AG04450 (cell line): ENCODE results near the gene PRDM4. TPM values are rescaled to one million over a fixed set of nuclear protein-coding genes. Genes with fewer than 3 reads are reported as not detected.

Experiments used
- CTCF ChIA-PET: fragments of 300-600, 350-600 bp; formaldehyde crosslinking; extraction: SDS; loops from one replicate; lab custom pipeline; 2022; ENCODE audit warnings: antibody characterized with exemption, inconsistent platforms; lab: Charles Lee
- POLR2A ChIA-PET: fragments of 350-600 bp; formaldehyde crosslinking; extraction: SDS; loops from one replicate; lab custom pipeline; 2021; ENCODE audit warnings: antibody characterized with exemption, inconsistent platforms; lab: Yijun Ruan, JAX
- DNase-seq: peaks from one replicate; pipeline ENCODE4 v3.0.0-alpha.2; 2011; ENCODE audit warnings: low read depth, low spot score
- H3K27ac ChIP-seq: one replicate; pipeline ENCODE4 v1.5.1; 2012; ENCODE audit warnings: low read depth, low read length, control low read depth
- H3K27me3 ChIP-seq: one replicate; pipeline ENCODE4 v1.6.0; 2012; ENCODE audit warnings: low read length; ENCODE audit not compliant: control insufficient read depth, insufficient read depth
- H3K4me3 ChIP-seq: 2 replicates; pipeline ENCODE4 v1.5.1; 2011; ENCODE audit warnings: mild to moderate bottlenecking, low read depth, low read length, control low read depth
- H3K9me3 ChIP-seq: 2 replicates; pipeline ENCODE4 v1.5.1; 2012; ENCODE audit warnings: low read length; ENCODE audit not compliant: control insufficient read depth, insufficient read depth
- CTCF ChIP-seq: IDR thresholded peaks from 2 replicates; pipeline ENCODE4 v1.5.1; 2011; ENCODE audit warnings: low read depth, low read length, control low read depth, inconsistent platforms
- polyA plus RNA-seq: library from polyadenylated mRNA; depleted of rRNA; stranded (reverse); fragments of >200 nt; gene quantifications from 2 replicates; pipeline ENCODE4 v1.2.3, GENCODE V29; 2011

The PRDM4 gene
- polyA plus RNA-seq, 1 experiment: 30.5 TPM

- no peak for DNase-seq
- ChIA-PET POLR2A (no interaction called here), CTCF (no interaction called here)
- Histone ChIP-seq H3K27me3 (no peaks in the 10 kb centered on the region), H3K27ac (no peak overlapping the region), H3K4me3 (no peak overlapping the region), H3K9me3 (no peaks in the 10 kb centered on the region)
- TF ChIP-seq CTCF: no peak
Observed at GRCh38 chr12:107736914-107737313, 24.0 kb downstream of the PRDM4 start.

GRCh38 chr12:107735763-107736162, 25.2 kb downstream of the PRDM4 start:
- ChIA-PET CTCF (no interaction called here), POLR2A (no interaction called here)
- DNase-seq: no peak
- no peak for TF ChIP-seq CTCF
- no peaks in the 10 kb centered on the region for H3K27me3 ChIP-seq
- H3K9me3 ChIP-seq: no peaks in the 10 kb centered on the region
- H3K27ac ChIP-seq: no peak overlapping the region
- no peak overlapping the region for H3K4me3 ChIP-seq

DNA sequence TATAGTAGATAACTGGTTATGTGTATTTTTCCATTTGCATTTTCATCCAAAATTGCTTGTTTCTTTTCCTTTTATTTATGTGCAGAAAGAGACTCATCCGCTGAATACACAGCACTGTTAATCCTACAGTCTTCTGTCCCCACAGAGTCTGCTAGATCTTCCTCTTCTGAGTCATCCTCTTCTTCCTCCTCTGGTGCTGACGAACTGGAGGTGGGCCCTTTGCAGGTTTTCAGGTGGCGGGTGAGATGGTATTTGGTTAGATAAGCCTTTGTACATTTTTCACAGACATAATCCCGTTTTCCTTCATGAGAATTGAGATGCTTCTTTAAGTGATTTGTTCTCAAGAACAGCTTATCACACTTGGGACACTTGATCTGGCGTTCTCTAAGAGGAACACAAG, 26.8 kb downstream of the PRDM4 start:
- Histone ChIP-seq H3K4me3 (no peak overlapping the region), H3K27me3 (no peaks in the 10 kb centered on the region), H3K9me3 (no peaks in the 10 kb centered on the region), H3K27ac (no peak overlapping the region)
- CTCF ChIA-PET: no interaction called here
- DNase-seq: no peak
- POLR2A ChIA-PET: no interaction called here
- no peak for TF ChIP-seq CTCF

DNA sequence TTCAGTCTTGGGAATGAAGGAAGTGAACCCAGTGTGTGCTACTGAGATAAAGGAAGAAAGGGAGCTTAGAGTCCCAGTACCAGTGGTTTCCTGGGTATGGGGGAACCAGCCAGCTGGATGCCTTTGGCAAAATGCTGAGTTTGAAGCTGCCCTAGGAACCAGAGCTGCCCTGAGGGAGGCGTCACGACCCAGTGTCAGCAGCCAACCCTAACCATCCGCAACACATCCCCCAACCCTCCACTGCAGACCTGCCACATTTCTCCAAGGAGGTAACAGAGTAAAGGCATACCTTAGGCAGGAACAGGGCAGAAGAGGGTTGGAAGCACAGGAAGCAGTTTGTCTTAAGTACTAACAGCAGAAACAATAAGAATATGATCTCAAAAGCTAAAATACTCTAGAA, 28.6 kb downstream of the PRDM4 start:
- no peaks in the 10 kb centered on the region for H3K27me3 ChIP-seq
- no peak overlapping the region for H3K27ac ChIP-seq
- no peak for TF ChIP-seq CTCF
- no peak overlapping the region for H3K4me3 ChIP-seq
- no peak for DNase-seq
- ChIA-PET CTCF (interaction anchor here (1.2 kb wide), 1 partner anchor 56 kb away, joined by 5 read pairs; no protein-coding TSS in a partner anchor), POLR2A (no interaction called here)
- H3K9me3 ChIP-seq: no peaks in the 10 kb centered on the region

- CTCF ChIA-PET: interaction anchor here (0.5 to 1.2 kb wide), 2 partner anchors 55 to 1381 kb away, joined by 4 to 5 read pairs; no protein-coding TSS in a partner anchor
- Histone ChIP-seq H3K4me3 (no peak overlapping the region), H3K27ac (no peak overlapping the region), H3K27me3 (no peaks in the 10 kb centered on the region), H3K9me3 (no peaks in the 10 kb centered on the region)
- POLR2A ChIA-PET: no interaction called here
- DNase-seq: no peak
- TF ChIP-seq CTCF: no peak
Observed at GRCh38 chr12:107731366-107731765, 29.6 kb downstream of the PRDM4 start.
